Transverse colon (tissue), 3 donors: ENCODE measurements around the gene CNTNAP2.

ENCODE experiments used
- EP300 ChIP-seq: sonication (generic); formaldehyde crosslinking; IDR thresholded peaks from one replicate; pipeline ENCODE4 v1.6.1; 2017; ENCODE audit warnings: antibody characterized with exemption, low read depth
- POLR2A ChIP-seq: fragments of 450-650 bp; IDR thresholded peaks from one replicate; pipeline ENCODE4 v1.6.1; 2016; ENCODE audit warnings: antibody characterized with exemption, mild to moderate bottlenecking, moderate library complexity
- TF ChIP-seq, protein P1 (sequence below), 5 experiments: fragments of 200-600 bp in 3 of 5; fragments of 450-650 bp in 2 of 5; sonication (generic) in 3 of 5; IDR thresholded peaks; 1 replicate in 2 of 5; 2 replicates in 3 of 5; pipeline ENCODE4 v1.5.1; 2016 to 2017; ENCODE audit warnings: antibody characterized with exemption in 5 of 5, inconsistent platforms in 3 of 5, mild to moderate bottlenecking in 2 of 5, moderate library complexity in 1 of 5

DNA sequence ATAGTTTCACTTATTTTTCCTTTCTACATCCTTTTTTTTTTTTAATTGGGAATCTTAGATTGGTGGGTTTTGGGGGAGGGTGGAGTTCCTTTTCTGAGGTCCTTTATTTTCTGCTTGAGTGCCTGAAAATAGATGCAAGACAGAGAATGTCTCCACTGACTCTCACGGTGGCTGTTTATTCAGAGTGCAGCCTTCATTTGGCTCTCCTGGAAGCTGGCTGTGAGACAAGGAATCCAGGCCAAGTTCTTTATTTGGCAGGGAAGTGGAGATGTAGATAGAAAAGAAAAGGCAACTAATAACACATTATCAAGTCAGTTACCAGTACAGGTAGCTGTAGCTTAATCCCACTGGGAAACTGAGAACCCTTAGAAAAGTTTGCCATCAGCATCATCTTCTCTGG, 118.6 kb downstream of the CNTNAP2 start:
- TF ChIP-seq, protein P1, sequence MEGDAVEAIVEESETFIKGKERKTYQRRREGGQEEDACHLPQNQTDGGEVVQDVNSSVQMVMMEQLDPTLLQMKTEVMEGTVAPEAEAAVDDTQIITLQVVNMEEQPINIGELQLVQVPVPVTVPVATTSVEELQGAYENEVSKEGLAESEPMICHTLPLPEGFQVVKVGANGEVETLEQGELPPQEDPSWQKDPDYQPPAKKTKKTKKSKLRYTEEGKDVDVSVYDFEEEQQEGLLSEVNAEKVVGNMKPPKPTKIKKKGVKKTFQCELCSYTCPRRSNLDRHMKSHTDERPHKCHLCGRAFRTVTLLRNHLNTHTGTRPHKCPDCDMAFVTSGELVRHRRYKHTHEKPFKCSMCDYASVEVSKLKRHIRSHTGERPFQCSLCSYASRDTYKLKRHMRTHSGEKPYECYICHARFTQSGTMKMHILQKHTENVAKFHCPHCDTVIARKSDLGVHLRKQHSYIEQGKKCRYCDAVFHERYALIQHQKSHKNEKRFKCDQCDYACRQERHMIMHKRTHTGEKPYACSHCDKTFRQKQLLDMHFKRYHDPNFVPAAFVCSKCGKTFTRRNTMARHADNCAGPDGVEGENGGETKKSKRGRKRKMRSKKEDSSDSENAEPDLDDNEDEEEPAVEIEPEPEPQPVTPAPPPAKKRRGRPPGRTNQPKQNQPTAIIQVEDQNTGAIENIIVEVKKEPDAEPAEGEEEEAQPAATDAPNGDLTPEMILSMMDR (IDR thresholded peaks at IDR 0.05), result no peak
- no peak for TF ChIP-seq EP300
- no peak for TF ChIP-seq POLR2A
